Stimulated activated CD4-positive, alpha-beta T cell treated with anti-CD3 and anti-CD28 coated beads, Interleukin-12 subunit alpha, Interleukin-12 subunit beta, amount 100 ng/mL, for 4 hours (primary cell): ENCODE results near the gene RGPD8.
"Not testable (repeated sequence)": the region's sequence is repeated elsewhere in the genome, so short reads cannot be mapped to it uniquely, and the experiment has no call there.

Experiments
- DNase-seq: peaks from one replicate; pipeline ENCODE4 v3.0.0-alpha.2; 2020

RGPD8 gene

GRCh38 chr2:112434890-112435715, 1.7 kb upstream of the RGPD8 start:
- not testable (repeated sequence) for DNase-seq

DNA sequence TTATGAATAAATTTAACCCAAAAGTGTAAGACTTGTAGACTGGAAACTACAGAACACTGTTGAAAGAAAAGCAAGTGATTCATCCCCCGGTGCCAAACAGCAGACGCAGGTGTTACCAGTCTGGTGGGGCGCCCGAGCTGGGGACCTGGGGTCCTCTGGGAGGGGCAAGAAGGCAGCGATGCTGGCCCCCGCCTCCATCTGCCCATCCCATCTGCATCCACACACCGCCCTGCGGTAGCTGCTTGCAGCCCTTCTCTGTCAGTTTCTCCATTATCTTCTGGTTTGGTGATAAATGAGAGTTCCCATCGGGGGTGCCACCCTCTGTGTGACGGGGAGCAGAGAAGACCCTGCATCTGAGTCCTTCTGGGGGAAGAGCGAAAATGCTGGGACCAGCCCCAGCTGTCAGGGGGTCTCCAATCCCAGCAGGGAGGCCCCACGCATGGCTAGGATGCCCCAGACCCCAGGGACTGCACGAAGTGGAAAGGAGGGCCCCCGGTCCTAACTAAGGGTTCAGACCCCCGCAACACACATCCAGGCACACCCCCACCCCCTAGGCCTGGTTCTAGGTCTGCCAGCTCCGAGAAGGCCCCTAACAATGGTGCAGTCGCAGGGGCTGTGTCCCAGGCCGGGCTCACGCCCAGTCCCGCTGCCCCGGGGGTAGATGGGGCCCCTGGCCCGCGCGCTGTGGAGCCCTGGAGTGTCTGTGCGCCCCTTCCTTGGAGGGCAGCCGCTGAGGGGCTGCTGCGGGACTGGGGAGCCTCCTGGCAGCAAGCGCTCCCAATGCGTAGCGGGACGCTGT, 686 bp upstream of the RGPD8 start:
- no peak for DNase-seq

DNA sequence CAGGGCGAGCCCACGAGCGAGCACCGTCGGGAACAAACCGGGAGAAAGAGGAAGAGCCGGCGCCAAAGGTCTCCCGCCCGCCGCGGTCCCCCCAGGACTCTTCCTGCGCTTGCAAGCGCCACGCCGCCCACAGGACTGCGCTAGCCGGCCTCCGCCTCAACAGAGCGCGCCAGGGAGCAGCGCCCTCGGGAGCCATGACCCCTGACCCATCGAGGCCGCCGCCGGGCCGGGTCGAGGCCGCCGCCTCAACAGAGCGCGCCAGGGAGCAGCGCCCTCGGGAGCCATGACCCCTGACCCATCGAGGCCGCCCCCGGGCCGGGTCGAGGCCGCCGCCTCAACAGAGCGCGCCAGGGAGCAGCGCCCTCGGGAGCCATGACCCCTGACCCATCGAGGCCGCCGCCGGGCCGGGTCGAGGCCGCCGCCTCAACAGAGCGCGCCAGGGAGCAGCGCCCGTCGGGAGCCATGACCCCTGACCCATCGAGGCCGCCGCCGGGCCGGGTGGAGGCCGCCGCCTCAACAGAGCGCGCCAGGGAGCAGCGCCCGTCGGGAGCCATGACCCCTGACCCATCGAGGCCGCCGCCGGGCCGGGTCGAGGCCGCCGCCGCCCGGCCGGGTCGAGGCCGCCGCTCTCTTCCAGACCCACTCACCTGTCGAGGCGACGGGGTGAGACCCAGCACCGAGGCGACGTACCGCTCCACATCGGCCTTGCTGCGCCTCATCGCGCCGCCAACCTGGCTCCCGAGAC, 538 bp downstream of the RGPD8 start:
- DNase-seq, result peak; percentile 23

GRCh38 chr2:112432390-112432734, 1.1 kb downstream of the RGPD8 start:
- DNase-seq, result not testable (repeated sequence)

DNA sequence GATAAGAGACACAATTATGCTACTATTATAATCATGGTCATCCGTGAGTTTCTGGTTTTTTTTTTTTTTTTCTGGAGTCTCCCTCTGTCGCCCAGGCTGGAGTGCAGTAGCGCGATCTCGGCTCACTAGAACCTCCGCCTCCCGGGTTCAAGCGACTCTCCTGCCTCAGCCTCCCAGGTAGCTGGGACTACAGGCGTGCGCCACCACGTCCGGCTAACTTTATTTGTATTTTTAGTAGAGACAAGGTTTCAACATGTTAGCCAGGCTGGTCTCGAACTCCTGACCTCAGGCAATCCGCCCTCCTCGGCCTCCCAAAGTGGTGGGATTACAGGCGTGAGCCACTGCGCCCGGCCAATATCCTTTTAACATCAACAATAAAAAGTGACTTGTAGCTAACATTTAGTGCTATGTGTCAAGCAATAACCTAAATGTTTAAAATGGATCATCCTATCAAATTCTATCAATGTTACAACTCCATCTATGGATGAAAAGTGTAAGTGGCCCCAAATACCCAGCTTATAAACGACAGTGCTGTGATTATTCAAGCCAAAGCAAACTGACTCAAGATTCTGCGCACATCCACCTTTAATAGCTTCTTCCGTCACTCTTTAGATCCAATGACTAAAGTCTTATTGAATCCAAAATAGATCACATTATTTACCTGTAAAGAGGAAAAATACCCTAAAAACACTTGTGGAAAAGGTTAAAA, 1.7 kb downstream of the RGPD8 start:
- not testable (repeated sequence) for DNase-seq

GRCh38 chr2:112424553-112424952, 8.9 kb downstream of the RGPD8 start:
- DNase-seq, result not testable (repeated sequence)

DNA sequence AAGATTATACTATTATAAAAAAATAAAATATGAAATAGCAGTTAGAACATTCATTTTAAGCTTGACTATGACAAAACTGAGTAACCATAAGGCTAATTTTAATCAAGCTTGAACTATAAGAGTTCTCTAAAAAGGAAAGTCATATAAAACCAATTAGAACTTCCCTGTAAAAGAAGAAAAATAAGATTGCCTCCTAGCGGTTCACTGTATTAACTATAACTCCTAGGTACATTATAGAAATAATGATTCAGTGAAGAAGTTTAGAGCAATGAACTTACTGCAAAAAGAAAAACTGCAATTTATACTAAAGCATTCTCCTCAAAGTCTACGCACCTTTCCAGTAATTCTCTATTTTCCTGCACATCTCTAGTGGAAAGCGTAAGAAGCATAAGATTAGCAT, 16.6 kb downstream of the RGPD8 start:
- not testable (repeated sequence) for DNase-seq

GRCh38 chr2:112360055-112360454, 73.4 kb downstream of the RGPD8 start:
- not testable (repeated sequence) for DNase-seq

DNA sequence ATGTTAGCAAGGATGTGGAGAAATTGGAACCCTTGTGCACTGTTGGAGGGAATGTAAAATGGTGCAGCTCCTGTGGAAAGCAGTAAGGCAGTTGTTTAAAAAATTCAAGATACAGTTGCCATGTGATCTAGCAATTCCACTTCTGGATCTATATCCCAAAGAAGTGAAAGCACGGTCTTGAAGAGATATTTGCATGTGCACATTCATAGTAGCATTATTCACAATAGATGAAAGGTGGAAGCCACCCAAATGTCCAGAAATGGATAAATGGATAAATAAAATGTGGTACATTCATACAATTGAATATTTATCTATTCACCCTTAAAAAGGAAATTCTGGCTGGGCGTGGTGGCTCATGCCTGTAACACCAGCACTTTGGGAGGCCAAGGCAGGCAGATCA, 79.1 kb downstream of the RGPD8 start:
- DNase-seq, result not testable (repeated sequence)

- DNase-seq, result not testable (repeated sequence)
These were observed 80.4 kb downstream of the RGPD8 start for GRCh38 chr2:112352809-112353603.

DNA sequence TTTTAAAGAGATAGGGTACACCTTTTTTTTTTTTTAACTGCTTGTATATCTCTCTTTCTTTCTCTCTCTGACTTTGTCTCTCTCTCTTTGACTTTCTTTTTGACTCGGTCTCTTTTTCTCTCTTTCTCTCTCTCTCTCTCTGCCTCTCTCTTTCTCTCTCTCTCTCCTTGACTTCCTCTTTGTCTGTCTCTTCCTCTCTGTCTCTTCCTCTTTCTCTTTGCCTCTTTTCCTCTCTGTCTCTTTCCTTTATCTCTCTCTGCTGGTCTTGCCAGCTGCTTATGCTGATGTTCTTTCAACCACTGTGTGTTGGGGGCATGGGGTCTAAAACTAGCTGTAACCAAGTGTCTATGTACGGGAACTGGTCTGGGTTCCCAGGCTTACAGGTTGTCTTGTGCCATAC, 81.2 kb downstream of the RGPD8 start:
- DNase-seq, result not testable (repeated sequence)

DNA sequence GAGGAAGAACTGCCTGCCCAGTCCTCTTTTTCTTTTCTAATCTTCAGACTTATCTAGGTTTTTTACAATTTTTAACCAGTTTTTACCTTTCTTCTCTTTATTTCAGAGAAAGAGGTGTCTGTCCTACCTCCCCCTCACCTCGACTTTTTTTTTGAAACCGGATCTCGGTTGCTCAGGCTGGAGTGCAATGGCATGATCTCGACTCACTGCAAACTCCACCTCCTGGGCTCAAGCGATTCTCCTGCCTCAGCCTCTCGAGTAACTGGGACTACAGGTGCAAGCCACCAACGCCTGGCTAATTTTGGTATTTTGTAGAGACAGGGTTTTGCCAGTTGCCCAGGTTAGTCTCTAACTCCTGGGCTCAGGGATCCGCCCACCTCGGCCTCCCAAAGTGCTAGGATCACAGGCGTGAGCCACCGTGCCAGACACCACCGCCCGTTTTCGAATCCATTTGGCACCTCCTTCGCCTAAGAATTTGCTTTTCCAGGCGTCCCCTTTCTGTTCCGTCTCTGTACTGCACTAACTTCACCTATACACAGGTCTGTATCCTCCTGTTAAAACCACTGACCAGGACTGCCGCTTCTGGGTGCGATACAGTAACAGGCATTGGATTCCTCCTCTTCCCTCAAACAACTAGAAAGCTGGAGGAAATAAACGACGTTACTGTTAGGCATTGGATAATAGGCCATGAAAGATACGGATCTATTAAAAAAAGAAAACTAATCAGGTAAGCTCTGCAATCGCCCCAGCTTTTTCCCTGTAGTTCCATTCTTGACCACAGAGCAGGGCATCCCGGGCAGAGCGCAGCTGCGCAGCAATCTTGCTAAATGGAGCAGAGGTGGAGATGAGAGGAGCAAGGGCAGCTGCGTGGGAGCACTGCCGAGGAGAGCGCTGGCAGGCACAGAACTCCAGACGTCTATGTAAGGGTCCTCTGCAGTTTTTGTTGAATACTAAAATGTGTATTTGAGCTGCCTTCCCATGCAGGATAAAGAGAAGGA, 88.1 kb downstream of the RGPD8 start:
- no peak for DNase-seq

- no peak for DNase-seq
These were observed 89.4 kb downstream of the RGPD8 start for GRCh38 chr2:112343827-112344585.

- no peak for DNase-seq
These were observed 91.3 kb downstream of the RGPD8 start for GRCh38 chr2:112342067-112342550.

DNA sequence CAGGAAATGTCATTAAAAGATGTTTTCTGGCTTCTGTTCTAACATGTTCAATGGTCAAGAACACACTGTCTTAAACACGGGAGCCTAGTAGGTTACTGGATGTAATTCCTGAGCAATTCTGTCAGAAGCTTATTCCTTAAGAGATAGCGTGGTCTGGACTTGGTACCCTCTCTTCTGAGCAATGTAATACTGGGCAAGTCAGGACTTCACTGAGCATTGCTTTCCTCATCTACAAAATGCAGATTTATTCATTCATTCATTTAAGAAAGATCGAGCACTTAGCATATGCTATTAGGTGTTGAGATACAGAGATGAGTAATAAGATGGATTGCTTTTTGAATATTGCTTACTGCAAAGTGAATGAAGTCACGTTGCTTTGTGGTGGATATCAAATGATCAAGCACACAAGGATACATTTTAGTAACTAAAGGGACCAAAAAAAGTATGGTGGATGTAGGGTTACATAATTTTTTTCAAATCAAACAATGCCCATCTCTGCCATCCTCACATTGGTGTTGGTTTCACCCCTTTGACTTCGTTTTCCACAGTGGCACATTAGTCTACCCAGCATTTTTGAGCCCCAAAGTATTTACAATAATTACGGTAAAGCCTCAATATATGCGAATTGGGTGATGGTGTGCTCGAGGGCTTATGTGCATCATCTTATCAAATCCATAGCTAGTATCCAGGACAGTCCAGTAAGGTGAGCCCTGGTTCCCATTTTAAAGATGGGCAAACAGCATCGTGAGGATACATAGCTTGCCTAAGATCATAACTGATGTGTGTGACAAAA, 92.8 kb downstream of the RGPD8 start:
- DNase-seq, result no peak

- DNase-seq, result no peak
These were observed 93.5 kb downstream of the RGPD8 start for GRCh38 chr2:112339986-112340385.

DNA sequence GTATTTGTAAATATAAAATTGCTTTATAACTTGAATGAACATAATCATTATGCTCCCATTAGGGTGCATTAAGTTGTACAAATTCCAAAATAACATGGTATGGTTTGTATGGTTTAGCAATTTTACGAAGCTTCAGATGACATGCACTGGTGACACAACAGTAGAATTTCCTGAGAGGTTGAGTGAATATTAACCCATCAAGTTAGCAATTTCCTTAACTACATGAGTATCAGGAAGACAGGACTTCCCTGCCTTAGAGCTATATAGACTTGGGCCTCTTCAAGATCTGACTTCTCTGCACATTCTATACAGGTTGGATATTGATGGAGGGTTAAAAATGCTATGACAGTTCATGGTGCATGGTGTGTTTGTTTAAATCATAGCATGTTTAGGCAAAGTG, 97.8 kb downstream of the RGPD8 start:
- DNase-seq, result no peak

- DNase-seq, result no peak
These were observed 101.2 kb downstream of the RGPD8 start for GRCh38 chr2:112332123-112332696.
